NCI-H774 (cell line): ENCODE results near the gene KIF13A.
"Not testable (repeated sequence)": the region's sequence is repeated elsewhere in the genome, so short reads cannot be mapped to it uniquely, and the experiment has no call there.

Experiments used
- DNase-seq: peaks from one replicate; lab custom pipeline; 2025; lab: John Stamatoyannopoulos, UW

KIF13A gene

GRCh38 chr6:17932330-17932852, 55.0 kb downstream of the KIF13A start:
- no peak for DNase-seq

DNA sequence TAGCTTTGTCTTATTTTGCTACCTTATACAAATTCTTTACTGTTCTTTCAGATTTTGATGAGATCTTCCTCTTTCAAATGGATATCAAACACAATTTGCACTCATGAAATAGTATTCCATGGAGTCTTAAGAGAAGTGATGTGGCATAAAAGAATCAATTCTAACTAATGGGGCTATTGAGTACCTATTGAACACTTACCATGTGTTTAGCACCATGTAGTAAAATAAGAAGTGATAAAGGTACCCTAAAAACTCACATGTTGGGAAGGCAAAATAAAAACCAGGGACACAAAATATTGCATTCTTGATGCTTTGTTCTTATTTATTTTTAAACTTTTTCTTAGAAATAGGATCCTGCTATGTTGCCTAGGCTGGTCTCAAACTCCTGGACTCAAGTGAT, 56.2 kb downstream of the KIF13A start:
- DNase-seq = no peak

- DNase-seq = no peak
Observed at GRCh38 chr6:17930321-17930993, 57.0 kb downstream of the KIF13A start.

DNA sequence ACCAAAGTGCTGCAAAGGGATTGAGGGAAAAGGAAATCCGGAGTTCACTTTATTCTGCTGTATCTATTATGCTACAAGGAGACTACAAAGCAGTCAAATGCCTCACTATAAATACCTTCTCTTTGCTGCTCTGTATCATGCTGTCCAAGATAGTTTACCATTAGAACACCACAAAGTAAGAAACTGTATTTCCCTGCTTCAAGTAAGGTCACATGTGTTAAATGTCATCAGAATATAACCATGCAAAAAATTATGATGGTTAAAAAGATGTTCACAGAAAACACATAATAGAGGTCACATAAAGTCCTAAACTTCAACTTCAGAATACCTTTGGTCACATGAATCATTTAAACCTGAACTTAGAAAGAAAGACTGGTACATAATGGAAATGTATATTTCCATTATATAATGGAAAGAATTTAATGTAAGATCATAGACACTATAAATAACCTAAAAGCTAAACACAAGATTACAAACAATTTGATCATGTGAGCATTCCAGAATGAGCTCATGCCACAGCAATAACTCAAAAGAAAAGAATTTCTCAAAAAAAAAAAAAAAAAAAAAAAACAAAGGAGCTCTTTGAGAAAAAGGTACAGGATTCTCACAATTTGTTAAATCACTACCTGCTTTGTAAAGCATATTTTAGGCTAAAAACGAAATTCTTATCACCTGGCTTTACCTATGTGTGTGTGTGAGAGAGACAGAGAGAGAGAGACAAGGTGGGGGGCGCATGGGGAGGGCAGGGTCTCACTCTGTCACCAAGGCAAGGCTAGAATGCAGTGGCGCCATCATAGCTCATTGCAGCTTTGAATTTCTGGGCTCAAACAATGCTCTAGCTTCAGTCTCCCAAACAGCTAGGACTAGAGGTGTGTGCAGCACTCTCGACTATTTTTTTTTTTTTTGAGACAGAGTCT, 58.7 kb downstream of the KIF13A start:
- no peak for DNase-seq

DNA sequence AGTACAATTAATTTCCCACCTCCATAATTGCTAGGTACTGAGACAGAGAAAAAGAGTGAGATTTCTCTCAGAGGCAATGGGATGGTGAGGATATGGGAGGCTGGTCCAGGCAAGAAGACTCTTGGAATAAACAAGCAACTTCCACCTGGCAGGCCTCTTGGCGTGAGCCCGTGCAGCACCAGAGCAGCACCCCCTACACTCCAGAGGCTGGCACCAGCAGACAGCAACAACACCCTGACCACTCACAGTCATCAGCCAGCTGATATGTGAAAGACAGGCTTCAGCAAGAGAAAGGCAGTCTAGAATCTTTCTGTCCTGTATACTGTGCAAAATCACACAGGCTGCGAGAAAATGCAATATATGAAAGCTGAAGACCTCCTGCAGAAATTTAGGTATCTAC, 59.7 kb downstream of the KIF13A start:
- no peak for DNase-seq

DNA sequence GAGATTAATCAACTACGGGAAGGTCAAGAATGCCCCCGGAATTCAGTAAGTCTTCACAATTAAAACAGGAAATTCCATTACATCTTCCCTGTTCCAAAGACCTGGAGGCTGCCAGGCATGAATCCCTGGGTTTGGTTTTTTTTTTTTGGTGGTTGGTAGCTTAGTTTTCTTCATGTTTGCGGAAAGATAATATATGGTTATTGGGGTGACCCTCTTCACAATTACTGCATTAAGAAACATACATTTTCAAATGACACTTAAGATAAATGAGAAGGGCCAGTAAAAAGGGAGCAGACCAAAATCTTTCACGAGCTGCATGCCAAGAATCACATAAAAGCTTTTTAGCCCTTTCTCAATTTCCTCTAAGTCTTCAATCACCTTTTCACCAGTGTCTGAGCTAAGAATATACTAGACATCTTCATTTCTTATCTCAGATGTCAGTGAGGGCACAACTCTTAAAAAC, 64.0 kb downstream of the KIF13A start:
- DNase-seq = no peak

DNA sequence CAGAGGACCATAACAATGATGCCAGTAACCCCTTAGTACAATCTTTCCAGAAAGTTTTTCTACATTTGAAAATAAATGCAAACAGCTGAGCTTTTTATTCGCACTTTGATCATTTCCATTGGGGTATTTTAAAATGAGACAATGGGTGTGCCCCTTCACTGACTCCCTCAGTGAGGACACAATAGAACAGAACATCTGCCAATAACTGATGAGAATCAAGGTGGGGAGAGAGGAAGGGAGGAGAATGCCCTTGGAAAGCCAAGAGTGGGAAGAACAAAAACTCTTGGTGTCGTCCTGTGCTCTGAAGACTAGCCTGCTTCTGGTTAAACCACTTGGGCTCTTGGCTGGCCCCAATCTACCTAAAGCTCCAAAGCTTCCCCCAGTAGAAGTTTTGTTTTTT, 66.0 kb downstream of the KIF13A start:
- DNase-seq = no peak

- no peak for DNase-seq
Observed at GRCh38 chr6:17919496-17919895, 67.9 kb downstream of the KIF13A start.

DNA sequence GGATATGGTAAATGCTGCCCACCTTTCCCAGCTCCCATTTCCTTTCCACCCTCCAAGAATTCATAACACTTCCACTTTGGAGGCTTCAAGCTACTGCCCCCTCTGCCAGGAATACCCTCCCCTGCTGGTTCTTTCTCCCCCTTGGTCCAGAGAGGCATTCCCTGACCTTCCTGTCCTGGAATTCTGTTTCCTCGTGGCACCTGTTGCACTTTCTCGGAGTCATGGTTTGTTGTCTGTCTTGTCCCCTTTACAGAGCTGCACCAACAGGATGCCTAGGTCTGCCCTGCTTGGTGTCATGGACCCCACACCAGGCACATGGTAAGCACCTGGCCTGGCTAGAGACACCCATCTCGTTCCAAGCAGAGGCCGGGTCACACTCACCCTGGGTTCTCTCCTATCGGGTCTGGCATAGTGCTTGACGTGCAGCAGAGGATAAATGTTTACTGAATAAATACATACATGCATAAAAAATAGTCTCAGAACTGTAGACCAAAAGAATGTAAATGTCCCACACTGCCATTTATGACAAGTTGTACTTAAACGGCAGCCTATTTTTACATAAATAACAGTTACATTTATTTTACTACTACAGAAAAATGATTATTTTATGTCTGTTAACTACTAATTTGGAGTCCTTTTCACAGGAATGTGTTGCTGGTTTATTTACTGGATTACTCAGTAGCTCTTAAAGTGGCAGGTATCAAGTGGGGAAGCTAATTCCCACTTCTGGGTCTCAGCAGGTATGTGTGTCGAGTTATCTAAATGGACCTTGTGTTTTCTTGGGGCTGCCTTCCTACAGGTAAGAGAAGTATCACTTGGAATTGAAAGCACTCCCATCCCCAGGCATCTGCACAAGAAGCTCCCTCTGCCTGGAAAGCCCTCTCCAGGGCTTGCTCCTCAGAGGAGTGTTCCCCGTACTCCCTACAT, 69.3 kb downstream of the KIF13A start:
- no peak for DNase-seq

DNA sequence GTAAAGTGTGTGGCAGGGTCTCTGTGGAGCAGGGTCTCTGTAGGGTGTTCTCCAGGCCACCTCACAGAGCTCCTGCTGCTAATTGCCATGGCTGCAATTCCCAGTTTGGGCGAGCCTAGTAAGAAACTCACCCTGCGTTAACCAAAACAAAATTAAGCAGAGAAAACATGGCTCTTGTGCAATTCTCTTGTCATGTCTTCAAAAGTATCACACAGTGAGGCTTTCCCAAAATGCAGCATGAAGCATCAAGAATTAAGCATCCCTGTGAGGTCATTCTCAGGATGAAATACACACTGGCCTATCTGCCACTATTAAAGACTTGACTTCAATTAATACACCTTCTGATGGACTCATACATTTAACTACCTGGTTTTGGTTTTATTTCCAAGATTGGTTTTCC, 72.8 kb downstream of the KIF13A start:
- no peak for DNase-seq

DNA sequence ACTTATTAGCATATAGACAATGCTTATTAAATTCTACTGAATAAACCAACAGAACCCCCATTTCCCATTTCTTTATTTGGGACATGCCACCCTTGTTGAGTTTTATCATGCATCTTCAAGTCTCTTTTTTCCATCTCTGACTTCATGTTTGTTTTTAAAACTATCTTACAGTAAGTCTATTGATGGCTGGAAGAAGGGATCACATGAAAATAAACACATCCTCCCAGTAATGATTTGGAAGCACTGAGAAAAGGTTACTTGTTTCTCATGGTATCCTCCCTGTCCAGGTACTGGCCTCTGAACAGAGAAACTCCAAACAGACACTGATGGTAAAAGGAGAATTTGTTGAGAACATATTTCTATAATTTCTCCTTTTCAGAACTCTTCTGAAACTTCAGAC, 74.9 kb downstream of the KIF13A start:
- DNase-seq = no peak

DNA sequence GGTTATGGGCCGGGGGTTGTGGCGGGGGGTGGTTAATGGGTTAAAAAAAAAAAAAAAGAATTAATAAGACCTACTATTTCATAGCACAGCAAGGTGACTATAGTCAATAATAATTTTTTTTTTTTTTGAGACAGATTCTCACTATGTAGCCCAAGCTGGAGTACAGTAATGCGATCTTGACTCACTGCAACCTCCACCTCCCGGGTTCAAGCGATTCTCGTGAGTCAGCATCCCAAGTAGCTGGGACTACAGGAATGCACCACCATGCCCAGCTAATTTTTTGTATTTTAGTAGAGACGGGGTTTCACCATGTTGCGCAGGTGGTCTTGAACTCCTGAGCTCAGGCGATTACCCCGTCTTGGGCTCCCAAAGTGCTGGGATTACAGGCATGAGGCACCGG, 75.8 kb downstream of the KIF13A start:
- DNase-seq = not testable (repeated sequence)

DNA sequence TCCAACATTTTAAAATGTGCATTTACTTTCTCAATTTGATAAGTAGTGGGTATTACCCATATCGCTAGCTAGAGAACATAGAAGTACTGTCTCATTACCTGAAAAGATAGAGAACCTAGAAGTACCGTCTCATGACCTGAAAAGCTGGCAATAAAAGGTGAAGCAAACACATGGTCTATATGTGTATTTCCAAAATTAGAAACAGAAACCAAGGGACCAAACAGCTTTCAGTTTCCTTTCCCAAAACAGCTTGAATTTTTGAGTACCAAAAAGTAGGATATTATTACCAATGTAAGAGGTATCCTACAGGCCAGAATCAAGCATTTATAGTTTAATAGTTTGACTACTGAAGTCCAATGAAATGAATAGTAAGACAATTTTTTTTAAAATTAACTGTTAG, 77.2 kb downstream of the KIF13A start:
- DNase-seq = no peak

DNA sequence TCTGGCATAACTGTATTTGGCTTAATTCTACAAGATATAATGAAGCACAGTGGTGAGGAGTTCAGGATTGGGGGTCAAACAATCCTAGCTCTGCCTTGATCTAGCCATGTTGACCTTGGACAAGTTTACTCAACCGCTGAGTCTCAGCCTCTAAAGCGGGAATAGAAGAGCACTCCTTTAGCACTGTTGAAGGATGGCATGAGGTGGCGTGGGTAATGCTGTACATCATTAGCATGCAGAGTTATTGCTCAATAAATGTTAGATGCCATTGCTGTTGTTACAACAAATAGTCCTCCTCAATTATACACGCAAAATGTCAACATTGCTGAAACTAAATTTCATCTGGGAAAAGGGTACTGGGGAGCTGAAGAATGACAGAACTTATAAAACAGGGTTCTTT, 78.6 kb downstream of the KIF13A start:
- no peak for DNase-seq

- no peak for DNase-seq
Observed at GRCh38 chr6:17907406-17908229, 79.8 kb downstream of the KIF13A start.

DNA sequence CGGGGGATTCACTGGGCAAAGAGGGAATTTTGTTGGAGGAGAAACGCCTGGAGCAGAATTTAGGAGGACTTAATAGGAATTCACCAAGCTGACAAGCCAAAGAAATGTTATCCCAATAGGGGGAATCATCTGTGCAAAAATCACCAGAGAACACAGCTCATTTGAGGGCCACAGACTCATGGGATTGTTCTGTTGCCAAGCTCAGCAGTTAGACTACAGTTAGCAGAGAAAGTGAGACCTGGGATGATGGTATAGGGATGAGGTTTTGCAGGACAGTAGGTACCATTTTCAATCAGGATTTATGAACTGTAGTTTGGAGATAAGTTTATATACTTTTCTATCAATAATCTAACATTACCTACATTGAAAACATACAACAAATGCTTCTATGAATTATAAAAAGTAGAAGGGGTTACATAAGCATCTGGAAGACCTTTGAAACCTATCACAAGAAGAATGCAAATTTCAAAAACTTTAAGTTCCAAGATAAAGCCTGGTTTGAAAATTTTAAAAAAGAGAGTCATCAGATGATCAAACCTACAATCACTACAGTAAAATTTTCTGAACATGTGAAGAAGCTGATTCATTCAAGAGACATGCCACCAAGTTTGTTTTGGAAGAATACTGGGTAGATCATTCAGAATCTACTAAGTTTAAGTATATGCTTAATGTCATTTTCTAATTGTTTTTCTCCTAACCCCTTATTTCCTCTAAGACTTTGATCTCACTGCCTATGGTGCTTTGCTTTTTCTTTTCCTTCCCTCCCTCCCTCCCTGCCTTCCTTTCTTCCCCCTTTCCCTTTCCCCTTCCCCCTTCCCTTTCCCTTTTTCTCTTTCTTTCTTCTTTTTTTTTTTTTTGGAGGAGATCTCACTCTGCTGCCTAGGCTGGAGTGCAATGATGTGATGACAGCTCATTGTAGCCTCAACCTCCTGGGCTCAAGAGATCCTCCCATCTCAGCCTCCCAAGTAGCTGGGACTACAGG, 81.5 kb downstream of the KIF13A start:
- no peak for DNase-seq

DNA sequence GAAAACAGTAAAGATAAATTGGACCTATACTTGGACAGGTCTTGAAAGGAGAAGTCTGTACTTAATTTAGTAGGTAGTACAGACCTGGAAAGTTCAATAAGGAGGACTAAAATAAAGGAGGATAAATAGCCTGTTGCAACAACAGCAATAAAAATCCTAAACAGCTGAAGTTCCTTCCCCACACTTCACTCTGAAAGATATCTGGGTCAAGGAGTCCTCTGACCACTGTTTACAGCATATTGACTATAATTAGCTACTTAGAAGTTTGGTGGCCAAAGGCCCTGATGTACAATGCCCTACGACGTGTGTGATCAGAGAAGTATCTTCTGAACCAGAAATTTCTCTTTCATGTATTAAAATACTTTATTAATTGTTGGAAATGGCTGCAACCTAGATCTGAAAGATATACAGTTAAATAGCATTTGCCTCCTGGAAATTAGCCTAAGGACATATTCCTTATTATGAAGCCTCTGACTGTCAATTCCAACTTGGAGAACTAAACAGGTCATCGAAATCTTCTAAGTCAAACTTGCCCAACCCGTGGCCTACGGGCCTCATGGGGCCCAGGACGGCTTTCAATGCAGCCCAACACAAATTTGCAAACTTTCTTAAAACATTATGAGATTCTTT, 82.8 kb downstream of the KIF13A start:
- no peak for DNase-seq

DNA sequence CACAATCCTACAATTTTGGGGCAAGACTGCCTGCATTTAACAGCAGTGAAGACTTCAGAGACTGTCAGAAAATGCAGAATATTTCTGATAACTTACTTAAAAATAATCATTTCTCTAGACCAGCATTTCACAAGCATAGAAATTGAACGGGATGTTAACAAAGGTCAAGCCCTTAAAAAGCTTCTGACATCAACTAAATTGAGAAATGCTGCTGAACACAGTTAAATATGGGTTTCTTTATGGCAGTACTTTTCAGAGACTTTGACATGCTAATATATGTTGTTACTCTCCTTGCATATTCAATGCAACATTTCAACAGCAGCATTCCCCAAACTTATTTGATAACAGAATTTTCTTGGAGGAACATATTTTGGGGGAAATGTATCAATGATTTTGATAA, 84.5 kb downstream of the KIF13A start:
- DNase-seq = no peak

GRCh38 chr6:17901493-17901892, 85.9 kb downstream of the KIF13A start:
- DNase-seq = no peak
